ENCODE results near the gene MTUS2. TPM values are rescaled to one million over a fixed set of nuclear protein-coding genes. Genes with fewer than 3 reads are reported as not detected.
"Not testable (repeated sequence)": the region's sequence is repeated elsewhere in the genome, so short reads cannot be mapped to it uniquely, and the experiment has no call there.

MTUS2 gene
- total RNA-seq, 1 donor, result 0.10 TPM

GRCh38 chr13:29379281-29379680 is 559.1 kb downstream of the MTUS2 start:
- Histone ChIP-seq H3K27me3 (ENCODE audit: insufficient read depth, low read length) (peaks cover 2% of the 10 kb centered on the region), H3K4me3 (ENCODE audit: low read length) (no peak overlapping the region), H3K9me3 (ENCODE audit: low read depth, low read length) (no peaks in the 10 kb centered on the region), H3K4me1 (ENCODE audit: insufficient read depth, low read length) (no peaks in the 10 kb centered on the region)

- Histone ChIP-seq H3K27me3 (ENCODE audit: insufficient read depth, low read length) (peaks cover 2% of the 10 kb centered on the region), H3K4me1 (ENCODE audit: insufficient read depth, low read length) (no peaks in the 10 kb centered on the region), H3K9me3 (ENCODE audit: low read depth, low read length) (no peaks in the 10 kb centered on the region), H3K4me3 (ENCODE audit: low read length) (no peak overlapping the region)
Measured at GRCh38 chr13:29379865-29380264, 559.7 kb downstream of the MTUS2 start.

GRCh38 chr13:29382021-29382420 is 561.9 kb downstream of the MTUS2 start:
- peaks cover 2% of the 10 kb centered on the region for H3K27me3 ChIP-seq (ENCODE audit: insufficient read depth, low read length)
- H3K4me1 ChIP-seq (ENCODE audit: insufficient read depth, low read length), result no peaks in the 10 kb centered on the region
- H3K4me3 ChIP-seq (ENCODE audit: low read length), result no peak overlapping the region
- no peaks in the 10 kb centered on the region for H3K9me3 ChIP-seq (ENCODE audit: low read depth, low read length)

- no peaks in the 10 kb centered on the region for H3K4me1 ChIP-seq (ENCODE audit: insufficient read depth, low read length)
- no peak overlapping the region for H3K4me3 ChIP-seq (ENCODE audit: low read length)
- no peaks in the 10 kb centered on the region for H3K27me3 ChIP-seq (ENCODE audit: insufficient read depth, low read length)
- no peaks in the 10 kb centered on the region for H3K9me3 ChIP-seq (ENCODE audit: low read depth, low read length)
Measured at GRCh38 chr13:29383476-29383875, 563.3 kb downstream of the MTUS2 start.

- Histone ChIP-seq H3K4me1 (ENCODE audit: insufficient read depth, low read length) (no peaks in the 10 kb centered on the region), H3K27me3 (ENCODE audit: insufficient read depth, low read length) (no peaks in the 10 kb centered on the region), H3K4me3 (ENCODE audit: low read length) (no peak overlapping the region), H3K9me3 (ENCODE audit: low read depth, low read length) (no peaks in the 10 kb centered on the region)
Measured at GRCh38 chr13:29384466-29384865, 564.3 kb downstream of the MTUS2 start.

GRCh38 chr13:29384871-29385270 is 564.7 kb downstream of the MTUS2 start:
- no peaks in the 10 kb centered on the region for H3K4me1 ChIP-seq (ENCODE audit: insufficient read depth, low read length)
- H3K9me3 ChIP-seq (ENCODE audit: low read depth, low read length), result no peaks in the 10 kb centered on the region
- no peaks in the 10 kb centered on the region for H3K27me3 ChIP-seq (ENCODE audit: insufficient read depth, low read length)
- H3K4me3 ChIP-seq (ENCODE audit: low read length), result no peak overlapping the region

GRCh38 chr13:29386246-29386645 is 566.1 kb downstream of the MTUS2 start:
- Histone ChIP-seq H3K27me3 (ENCODE audit: insufficient read depth, low read length) (no peaks in the 10 kb centered on the region), H3K4me1 (ENCODE audit: insufficient read depth, low read length) (no peaks in the 10 kb centered on the region), H3K4me3 (ENCODE audit: low read length) (no peak overlapping the region), H3K9me3 (ENCODE audit: low read depth, low read length) (no peaks in the 10 kb centered on the region)

GRCh38 chr13:29390598-29390997 is 570.5 kb downstream of the MTUS2 start:
- not testable (repeated sequence) for H3K27me3 ChIP-seq (ENCODE audit: insufficient read depth, low read length); H3K4me3 ChIP-seq (ENCODE audit: low read length); H3K4me1 ChIP-seq (ENCODE audit: insufficient read depth, low read length); H3K9me3 ChIP-seq (ENCODE audit: low read depth, low read length)

GRCh38 chr13:29396446-29396845 is 576.3 kb downstream of the MTUS2 start:
- H3K4me1 ChIP-seq (ENCODE audit: insufficient read depth, low read length), result no peaks in the 10 kb centered on the region
- no peak overlapping the region for H3K4me3 ChIP-seq (ENCODE audit: low read length)
- H3K27me3 ChIP-seq (ENCODE audit: insufficient read depth, low read length), result peaks cover 12% of the 10 kb centered on the region
- H3K9me3 ChIP-seq (ENCODE audit: low read depth, low read length), result no peaks in the 10 kb centered on the region

- H3K27me3 ChIP-seq (ENCODE audit: insufficient read depth, low read length), result peaks cover 12% of the 10 kb centered on the region
- H3K9me3 ChIP-seq (ENCODE audit: low read depth, low read length), result no peaks in the 10 kb centered on the region
- H3K4me1 ChIP-seq (ENCODE audit: insufficient read depth, low read length), result no peaks in the 10 kb centered on the region
- no peak overlapping the region for H3K4me3 ChIP-seq (ENCODE audit: low read length)
Measured at GRCh38 chr13:29397265-29397664, 577.1 kb downstream of the MTUS2 start.

GRCh38 chr13:29402166-29402636 is 582.1 kb downstream of the MTUS2 start:
- Histone ChIP-seq H3K9me3 (ENCODE audit: low read depth, low read length) (no peaks in the 10 kb centered on the region), H3K4me3 (ENCODE audit: low read length) (no peak overlapping the region), H3K4me1 (ENCODE audit: insufficient read depth, low read length) (no peaks in the 10 kb centered on the region), H3K27me3 (ENCODE audit: insufficient read depth, low read length) (no peaks in the 10 kb centered on the region)

- Histone ChIP-seq H3K4me3 (ENCODE audit: low read length) (no peak overlapping the region), H3K9me3 (ENCODE audit: low read depth, low read length) (no peaks in the 10 kb centered on the region), H3K4me1 (ENCODE audit: insufficient read depth, low read length) (no peaks in the 10 kb centered on the region), H3K27me3 (ENCODE audit: insufficient read depth, low read length) (no peaks in the 10 kb centered on the region)
Measured at GRCh38 chr13:29405401-29405800, 585.3 kb downstream of the MTUS2 start.

GRCh38 chr13:29411481-29411880 is 591.3 kb downstream of the MTUS2 start:
- no peak overlapping the region for H3K4me3 ChIP-seq (ENCODE audit: low read length)
- H3K9me3 ChIP-seq (ENCODE audit: low read depth, low read length), result peaks cover 11% of the 10 kb centered on the region
- no peaks in the 10 kb centered on the region for H3K4me1 ChIP-seq (ENCODE audit: insufficient read depth, low read length)
- H3K27me3 ChIP-seq (ENCODE audit: insufficient read depth, low read length), result no peaks in the 10 kb centered on the region

- no peaks in the 10 kb centered on the region for H3K4me1 ChIP-seq (ENCODE audit: insufficient read depth, low read length)
- peaks cover 11% of the 10 kb centered on the region for H3K27me3 ChIP-seq (ENCODE audit: insufficient read depth, low read length)
- no peak overlapping the region for H3K4me3 ChIP-seq (ENCODE audit: low read length)
- no peaks in the 10 kb centered on the region for H3K9me3 ChIP-seq (ENCODE audit: low read depth, low read length)
Measured at GRCh38 chr13:29418026-29418425, 597.9 kb downstream of the MTUS2 start.

GRCh38 chr13:29421118-29421517 is 601.0 kb downstream of the MTUS2 start:
- Histone ChIP-seq H3K9me3 (ENCODE audit: low read depth, low read length) (no peaks in the 10 kb centered on the region), H3K4me3 (ENCODE audit: low read length) (no peak overlapping the region), H3K27me3 (ENCODE audit: insufficient read depth, low read length) (peaks cover 13% of the 10 kb centered on the region), H3K4me1 (ENCODE audit: insufficient read depth, low read length) (no peaks in the 10 kb centered on the region)

- Histone ChIP-seq H3K4me1 (ENCODE audit: insufficient read depth, low read length) (no peaks in the 10 kb centered on the region), H3K27me3 (ENCODE audit: insufficient read depth, low read length) (peaks cover 22% of the 10 kb centered on the region), H3K9me3 (ENCODE audit: low read depth, low read length) (no peaks in the 10 kb centered on the region), H3K4me3 (ENCODE audit: low read length) (no peak overlapping the region)
Measured at GRCh38 chr13:29422015-29422414, 601.9 kb downstream of the MTUS2 start.

GRCh38 chr13:29423050-29423449 is 602.9 kb downstream of the MTUS2 start:
- no peaks in the 10 kb centered on the region for H3K4me1 ChIP-seq (ENCODE audit: insufficient read depth, low read length)
- no peaks in the 10 kb centered on the region for H3K9me3 ChIP-seq (ENCODE audit: low read depth, low read length)
- no peak overlapping the region for H3K4me3 ChIP-seq (ENCODE audit: low read length)
- peaks cover 29% of the 10 kb centered on the region for H3K27me3 ChIP-seq (ENCODE audit: insufficient read depth, low read length)
